ENCODE data around the gene PLB1.

The PLB1 gene

DNA sequence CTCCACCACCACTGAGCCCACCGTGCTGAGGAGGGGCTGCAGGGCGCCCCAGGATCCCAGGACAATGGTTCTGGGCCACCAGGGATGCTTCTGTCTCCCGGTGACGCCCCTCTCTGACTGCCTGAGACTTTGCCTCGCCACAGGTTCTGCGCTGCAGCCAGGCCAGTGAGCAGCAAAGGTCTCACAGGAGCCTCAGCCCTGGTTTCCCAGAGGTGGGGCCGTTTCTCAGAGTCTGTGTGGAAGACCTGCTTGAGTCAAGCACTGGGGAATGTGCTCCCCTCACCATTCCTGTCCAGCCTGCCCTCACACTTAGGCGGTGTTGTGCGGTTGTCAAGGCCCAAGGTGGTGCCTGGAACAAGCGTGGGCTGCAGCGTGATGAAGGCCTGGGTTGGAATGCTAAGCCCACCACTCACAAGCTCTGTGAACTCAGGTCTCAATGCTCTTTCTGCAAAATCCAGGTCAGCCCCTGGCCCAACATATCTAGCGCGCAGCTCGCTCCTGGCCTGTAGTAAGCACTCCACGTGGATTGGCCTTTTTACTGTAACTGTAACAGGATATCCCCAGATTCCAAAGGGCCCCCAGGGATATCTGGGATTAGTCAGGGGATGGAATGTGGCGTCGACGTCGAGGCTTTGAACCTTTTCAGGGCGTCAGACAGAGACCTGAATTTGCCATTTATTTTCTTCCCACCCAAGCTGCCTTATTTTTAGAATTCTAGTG is 47.6 kb downstream of the PLB1 start:
- Histone ChIP-seq H3K36me3 (ENCODE audit: insufficient read depth, low read length) (no peaks in the 10 kb centered on the region), H3K4me3 (ENCODE audit: low read depth, low read length, poor library complexity, severe bottlenecking) (no peak overlapping the region), H3K9me3 (ENCODE audit: low read length) (no peaks in the 10 kb centered on the region), H4K20me1 (ENCODE audit: insufficient read depth, low read length) (no peaks in the 10 kb centered on the region), H3K9me2 (ENCODE audit: low read depth, low read length) (no peaks in the 10 kb centered on the region), H3K27me3 (ENCODE audit: insufficient read depth, low read length) (peaks cover 3% of the 10 kb centered on the region; the same call in 1 of the 2 replicates), H3K4me2 (ENCODE audit: low read length) (no peak overlapping the region), H3K27ac (ENCODE audit: low read depth, low read length, poor library complexity, severe bottlenecking) (no peak overlapping the region), H3K79me2 (ENCODE audit: insufficient read depth, low read length) (no peaks in the 10 kb centered on the region), H3F3A (ENCODE audit: insufficient read depth, low read length) (no peaks in the 10 kb centered on the region), H3K9ac (ENCODE audit: low read length) (no peak overlapping the region), H3K4me1 (ENCODE audit: insufficient read depth, low read length, severe bottlenecking) (peaks cover 7% of the 10 kb centered on the region), H2AFZ (ENCODE audit: low read length) (no peak overlapping the region)
- TF ChIP-seq EZH2 (IDR thresholded peaks at IDR 0.05; ENCODE audit: borderline replicate concordance, low read length): no peak
- TF ChIP-seq, protein P1, sequence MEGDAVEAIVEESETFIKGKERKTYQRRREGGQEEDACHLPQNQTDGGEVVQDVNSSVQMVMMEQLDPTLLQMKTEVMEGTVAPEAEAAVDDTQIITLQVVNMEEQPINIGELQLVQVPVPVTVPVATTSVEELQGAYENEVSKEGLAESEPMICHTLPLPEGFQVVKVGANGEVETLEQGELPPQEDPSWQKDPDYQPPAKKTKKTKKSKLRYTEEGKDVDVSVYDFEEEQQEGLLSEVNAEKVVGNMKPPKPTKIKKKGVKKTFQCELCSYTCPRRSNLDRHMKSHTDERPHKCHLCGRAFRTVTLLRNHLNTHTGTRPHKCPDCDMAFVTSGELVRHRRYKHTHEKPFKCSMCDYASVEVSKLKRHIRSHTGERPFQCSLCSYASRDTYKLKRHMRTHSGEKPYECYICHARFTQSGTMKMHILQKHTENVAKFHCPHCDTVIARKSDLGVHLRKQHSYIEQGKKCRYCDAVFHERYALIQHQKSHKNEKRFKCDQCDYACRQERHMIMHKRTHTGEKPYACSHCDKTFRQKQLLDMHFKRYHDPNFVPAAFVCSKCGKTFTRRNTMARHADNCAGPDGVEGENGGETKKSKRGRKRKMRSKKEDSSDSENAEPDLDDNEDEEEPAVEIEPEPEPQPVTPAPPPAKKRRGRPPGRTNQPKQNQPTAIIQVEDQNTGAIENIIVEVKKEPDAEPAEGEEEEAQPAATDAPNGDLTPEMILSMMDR (IDR thresholded peaks at IDR 0.05; ENCODE audit: low read length): no peak

DNA sequence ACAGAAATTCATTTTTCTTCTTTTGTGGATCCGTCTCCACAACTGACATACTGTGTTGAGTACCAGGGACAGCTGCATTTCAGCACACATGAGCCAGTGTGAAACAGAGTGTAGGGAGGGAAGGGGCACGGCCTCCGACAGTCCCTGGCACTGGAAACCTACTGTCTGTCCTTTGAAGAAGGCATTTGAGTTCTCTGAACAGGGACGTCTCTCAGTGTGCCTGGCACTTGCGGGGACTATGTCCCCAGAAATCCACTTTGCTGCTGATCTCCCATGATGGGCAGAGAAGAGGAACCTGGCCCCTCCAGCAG is 48.1 kb downstream of the PLB1 start:
- H3K9me2 ChIP-seq (ENCODE audit: low read depth, low read length): no peaks in the 10 kb centered on the region
- peaks cover 3% of the 10 kb centered on the region for H3K4me1 ChIP-seq (ENCODE audit: insufficient read depth, low read length, severe bottlenecking)
- no peak overlapping the region for H3K4me2 ChIP-seq (ENCODE audit: low read length)
- no peak overlapping the region for H3K27ac ChIP-seq (ENCODE audit: low read depth, low read length, poor library complexity, severe bottlenecking)
- no peaks in the 10 kb centered on the region for H4K20me1 ChIP-seq (ENCODE audit: insufficient read depth, low read length)
- no peaks in the 10 kb centered on the region for H3K79me2 ChIP-seq (ENCODE audit: insufficient read depth, low read length)
- H3K27me3 ChIP-seq (ENCODE audit: insufficient read depth, low read length): peaks cover 3% of the 10 kb centered on the region; the same call in 1 of the 2 replicates
- no peaks in the 10 kb centered on the region for H3K9me3 ChIP-seq (ENCODE audit: low read length)
- no peak for TF ChIP-seq EZH2 (IDR thresholded peaks at IDR 0.05; ENCODE audit: borderline replicate concordance, low read length)
- TF ChIP-seq, protein P1 (IDR thresholded peaks at IDR 0.05; ENCODE audit: low read length): no peak
- H3K4me3 ChIP-seq (ENCODE audit: low read depth, low read length, poor library complexity, severe bottlenecking): no peak overlapping the region
- no peaks in the 10 kb centered on the region for H3F3A ChIP-seq (ENCODE audit: insufficient read depth, low read length)
- H3K36me3 ChIP-seq (ENCODE audit: insufficient read depth, low read length): no peaks in the 10 kb centered on the region
- no peak overlapping the region for H2AFZ ChIP-seq (ENCODE audit: low read length)
- no peak overlapping the region for H3K9ac ChIP-seq (ENCODE audit: low read length)

DNA sequence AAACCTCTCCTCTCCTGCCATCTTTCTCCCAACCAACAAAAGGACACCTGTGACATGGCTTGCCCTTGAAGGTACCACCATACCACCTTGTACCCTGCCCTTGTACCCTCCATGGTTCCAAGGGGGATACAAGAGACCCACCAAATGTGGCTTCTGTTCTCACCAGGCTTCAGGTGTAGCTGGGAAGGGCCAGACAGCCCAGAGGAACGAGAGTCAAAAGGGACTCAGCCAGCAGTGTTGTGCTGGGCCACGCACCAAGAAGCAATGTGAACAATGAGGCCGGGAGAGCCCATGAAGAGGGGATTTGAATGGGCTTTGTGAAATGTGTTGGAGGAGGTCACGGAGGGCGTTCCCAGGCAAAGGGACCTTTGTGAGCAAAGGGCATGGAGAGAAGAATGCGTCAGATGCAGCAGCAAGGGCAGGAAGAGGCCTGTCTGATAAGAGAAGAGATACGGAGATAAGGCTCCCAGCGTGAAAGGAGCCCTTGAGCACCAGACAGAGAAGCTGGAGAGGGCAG is 48.6 kb downstream of the PLB1 start:
- Histone ChIP-seq H3K4me1 (ENCODE audit: insufficient read depth, low read length, severe bottlenecking) (no peaks in the 10 kb centered on the region), H3K9me2 (ENCODE audit: low read depth, low read length) (no peaks in the 10 kb centered on the region), H3K27ac (ENCODE audit: low read depth, low read length, poor library complexity, severe bottlenecking) (no peak overlapping the region), H3K9me3 (ENCODE audit: low read length) (no peaks in the 10 kb centered on the region), H3K4me3 (ENCODE audit: low read depth, low read length, poor library complexity, severe bottlenecking) (no peak overlapping the region), H3K36me3 (ENCODE audit: insufficient read depth, low read length) (no peaks in the 10 kb centered on the region), H4K20me1 (ENCODE audit: insufficient read depth, low read length) (no peaks in the 10 kb centered on the region), H3K9ac (ENCODE audit: low read length) (no peak overlapping the region), H2AFZ (ENCODE audit: low read length) (no peak overlapping the region), H3K27me3 (ENCODE audit: insufficient read depth, low read length) (peaks cover 3% of the 10 kb centered on the region; the same call in 1 of the 2 replicates), H3K4me2 (ENCODE audit: low read length) (no peak overlapping the region), H3F3A (ENCODE audit: insufficient read depth, low read length) (no peaks in the 10 kb centered on the region), H3K79me2 (ENCODE audit: insufficient read depth, low read length) (no peaks in the 10 kb centered on the region)
- TF ChIP-seq, protein P1 (IDR thresholded peaks at IDR 0.05; ENCODE audit: low read length): no peak
- no peak for TF ChIP-seq EZH2 (IDR thresholded peaks at IDR 0.05; ENCODE audit: borderline replicate concordance, low read length)

Data from OCI-LY1 (cell line).